ENCODE results near the gene RABGAP1L. TPM values are rescaled to one million over a fixed set of nuclear protein-coding genes. Genes with fewer than 3 reads are reported as not detected.
"Not testable (repeated sequence)": the region's sequence is repeated elsewhere in the genome, so short reads cannot be mapped to it uniquely, and the experiment has no call there.

Gene RABGAP1L
- total RNA-seq, 1 donor from 2014 or later: 19.3 TPM

- DNase-seq (ENCODE audit: low read depth in 2 of 2): no peak
Measured at GRCh38 chr1:174289644-174290310, 130.5 kb downstream of the RABGAP1L start.

GRCh38 chr1:174291059-174291458, 131.7 kb downstream of the RABGAP1L start:
- no peak for DNase-seq (ENCODE audit: low read depth in 2 of 2)

- DNase-seq (ENCODE audit: low read depth in 2 of 2): no peak
Measured at GRCh38 chr1:174296309-174296708, 137.0 kb downstream of the RABGAP1L start.

GRCh38 chr1:174297351-174297750, 138.0 kb downstream of the RABGAP1L start:
- no peak for DNase-seq (ENCODE audit: low read depth in 2 of 2)

- DNase-seq (ENCODE audit: low read depth in 2 of 2): no peak
Measured at GRCh38 chr1:174301295-174302077, 142.2 kb downstream of the RABGAP1L start.

- DNase-seq (ENCODE audit: low read depth in 2 of 2): no peak
Measured at GRCh38 chr1:174308604-174309003, 149.3 kb downstream of the RABGAP1L start.

- no peak for DNase-seq (ENCODE audit: low read depth in 2 of 2)
Measured at GRCh38 chr1:174309490-174309889, 150.2 kb downstream of the RABGAP1L start.

GRCh38 chr1:174314433-174314832, 155.1 kb downstream of the RABGAP1L start:
- no peak for DNase-seq (ENCODE audit: low read depth in 2 of 2)

- no peak for DNase-seq (ENCODE audit: low read depth in 2 of 2)
Measured at GRCh38 chr1:174315239-174315638, 155.9 kb downstream of the RABGAP1L start.

GRCh38 chr1:174320897-174321296, 161.6 kb downstream of the RABGAP1L start:
- not testable (repeated sequence) for DNase-seq (ENCODE audit: low read depth in 2 of 2)

GRCh38 chr1:174322202-174322862, 163.0 kb downstream of the RABGAP1L start:
- no peak for DNase-seq (ENCODE audit: low read depth in 2 of 2)

- DNase-seq (ENCODE audit: low read depth in 2 of 2): no peak
Measured at GRCh38 chr1:174324493-174324892, 165.2 kb downstream of the RABGAP1L start.

GRCh38 chr1:174324939-174325338, 165.6 kb downstream of the RABGAP1L start:
- DNase-seq (ENCODE audit: low read depth in 2 of 2): no peak

- no peak for DNase-seq (ENCODE audit: low read depth in 2 of 2)
Measured at GRCh38 chr1:174326278-174326677, 167.0 kb downstream of the RABGAP1L start.

- no peak for DNase-seq (ENCODE audit: low read depth in 2 of 2)
Measured at GRCh38 chr1:174333437-174333836, 174.1 kb downstream of the RABGAP1L start.

- DNase-seq (ENCODE audit: low read depth in 2 of 2): no peak
Measured at GRCh38 chr1:174337000-174337681, 177.8 kb downstream of the RABGAP1L start.

GRCh38 chr1:174340404-174340803, 181.1 kb downstream of the RABGAP1L start:
- DNase-seq (ENCODE audit: low read depth in 2 of 2): not testable (repeated sequence)

GRCh38 chr1:174344162-174344561, 184.8 kb downstream of the RABGAP1L start:
- no peak for DNase-seq (ENCODE audit: low read depth in 2 of 2)

GRCh38 chr1:174352117-174352516, 192.8 kb downstream of the RABGAP1L start:
- no peak for DNase-seq (ENCODE audit: low read depth in 2 of 2)

- no peak for DNase-seq (ENCODE audit: low read depth in 2 of 2)
Measured at GRCh38 chr1:174352883-174353608, 193.7 kb downstream of the RABGAP1L start.

GRCh38 chr1:174358344-174358743, 199.0 kb downstream of the RABGAP1L start:
- no peak for DNase-seq (ENCODE audit: low read depth in 2 of 2)
